ENCODE data around the gene CYYR1. TPM values are rescaled to one million over a fixed set of nuclear protein-coding genes. Genes with fewer than 3 reads are reported as not detected.

CYYR1 gene
- polyA plus RNA-seq, 1 donor (not counting 4 experiments of a cell fraction or from before 2014, with no cell fraction given): 1.5 TPM

- no peak overlapping the region for H3K4me2 ChIP-seq (ENCODE audit: control insufficient read depth, extremely low read depth, insufficient read depth, low read depth, low read length)
- FAIRE-seq: peak; percentile 98
- dilution Hi-C loops (cut with MboI; ENCODE audit: extremely low pct_ligation_motif_present, low sequenced_read_pairs): no loop called here
Measured at GRCh38 chr21:26469789-26470188, 103.3 kb downstream of the CYYR1 start.

GRCh38 chr21:26465916-26466315 lies 107.2 kb downstream of the CYYR1 start:
- Histone ChIP-seq H3K27ac (ENCODE audit: control insufficient read depth, insufficient read depth, low read length) (no peak overlapping the region), H2AFZ (ENCODE audit: control insufficient read depth, low read length) (no peak overlapping the region), H3K4me3 (ENCODE audit: control insufficient read depth in 2 of 3, extremely low read depth in 1 of 3, insufficient read depth in 2 of 3, low read depth in 1 of 3, low read length in 3 of 3) (no peak overlapping the region), H3K4me2 (ENCODE audit: control insufficient read depth, extremely low read depth, insufficient read depth, low read depth, low read length) (no peak overlapping the region), H3K9me1 (ENCODE audit: control insufficient read depth, extremely low read depth, insufficient read depth, low read length) (no peaks in the 10 kb centered on the region), H4K20me1 (ENCODE audit: control insufficient read depth, extremely low read depth, insufficient read depth, low read length) (no peaks in the 10 kb centered on the region), H3K9me3 (ENCODE audit: control insufficient read depth, low read depth, low read length) (no peaks in the 10 kb centered on the region), H3K27me3 (ENCODE audit: control insufficient read depth, extremely low read depth, insufficient read depth, low read length) (no peaks in the 10 kb centered on the region), H3K79me2 (ENCODE audit: control insufficient read depth, insufficient read depth, low read length) (no peaks in the 10 kb centered on the region), H3K36me3 (ENCODE audit: control insufficient read depth in 2 of 2, extremely low read depth in 1 of 2, insufficient read depth in 2 of 2, low read length in 2 of 2) (no peaks in the 10 kb centered on the region), H3K4me1 (ENCODE audit: control insufficient read depth, extremely low read depth, insufficient read depth, low read length) (peaks cover 12% of the 10 kb centered on the region), H3K9ac (ENCODE audit: control insufficient read depth, extremely low read depth, insufficient read depth, low read length) (no peak overlapping the region)
- TF ChIP-seq CTCF (optimal IDR thresholded peaks at IDR 0.05 in 1 of 3, IDR thresholded peaks at IDR 0.05 in 1 of 3, conservative IDR thresholded peaks at IDR 0.05 in 1 of 3; ENCODE audit: extremely low read depth in 1 of 3, insufficient read depth in 2 of 3, low read length in 3 of 3) (no peak), EZH2 (IDR thresholded peaks at IDR 0.05; ENCODE audit: low read length) (no peak)
- FAIRE-seq (no peak), DNase-seq (ENCODE audit: low read depth, low spot score) (no peak)
- dilution Hi-C loops (cut with MboI; ENCODE audit: extremely low pct_ligation_motif_present, low sequenced_read_pairs): no loop called here

More at GRCh38 chr21:26469789-26470188, 103.3 kb downstream of the CYYR1 start:
- H4K20me1 ChIP-seq (ENCODE audit: control insufficient read depth, extremely low read depth, insufficient read depth, low read length): no peaks in the 10 kb centered on the region
- H3K9ac ChIP-seq (ENCODE audit: control insufficient read depth, extremely low read depth, insufficient read depth, low read length): no peak overlapping the region
- no peak overlapping the region for H3K27ac ChIP-seq (ENCODE audit: control insufficient read depth, insufficient read depth, low read length)
- no peak for DNase-seq (ENCODE audit: low read depth, low spot score)
- H3K9me1 ChIP-seq (ENCODE audit: control insufficient read depth, extremely low read depth, insufficient read depth, low read length): no peaks in the 10 kb centered on the region
- no peaks in the 10 kb centered on the region for H3K9me3 ChIP-seq (ENCODE audit: control insufficient read depth, low read depth, low read length)
- H3K4me1 ChIP-seq (ENCODE audit: control insufficient read depth, extremely low read depth, insufficient read depth, low read length): no peaks in the 10 kb centered on the region
- H2AFZ ChIP-seq (ENCODE audit: control insufficient read depth, low read length): no peak overlapping the region
- no peak overlapping the region for H3K4me3 ChIP-seq (ENCODE audit: control insufficient read depth in 2 of 3, extremely low read depth in 1 of 3, insufficient read depth in 2 of 3, low read depth in 1 of 3, low read length in 3 of 3)
- TF ChIP-seq EZH2 (IDR thresholded peaks at IDR 0.05; ENCODE audit: low read length) (no peak), CTCF (optimal IDR thresholded peaks at IDR 0.05 in 1 of 3, IDR thresholded peaks at IDR 0.05 in 1 of 3, conservative IDR thresholded peaks at IDR 0.05 in 1 of 3; ENCODE audit: extremely low read depth in 1 of 3, insufficient read depth in 2 of 3, low read length in 3 of 3) (no peak)
- H3K27me3 ChIP-seq (ENCODE audit: control insufficient read depth, extremely low read depth, insufficient read depth, low read length): no peaks in the 10 kb centered on the region
- no peaks in the 10 kb centered on the region for H3K36me3 ChIP-seq (ENCODE audit: control insufficient read depth in 2 of 2, extremely low read depth in 1 of 2, insufficient read depth in 2 of 2, low read length in 2 of 2)
- H3K79me2 ChIP-seq (ENCODE audit: control insufficient read depth, insufficient read depth, low read length): no peaks in the 10 kb centered on the region

All from keratinocyte (primary cell).